Neuronal stem cell (in vitro differentiated cells): Measurements from ENCODE around the gene VARS2.

ENCODE experiments used
- DNase-seq: peaks from one replicate; pipeline ENCODE4 v3.0.0-alpha.2; 2013; ENCODE audit warnings: low spot score
- H2AFZ ChIP-seq: one replicate; pipeline ENCODE4 v1.6.1; 2013; ENCODE audit warnings: mild to moderate bottlenecking, low read length, inconsistent platforms
- H2AK5ac ChIP-seq: 2 replicates; pipeline ENCODE4 v1.6.1; 2013; ENCODE audit warnings: low read depth, mild to moderate bottlenecking, inconsistent platforms, low read length, moderate library complexity, mixed read lengths
- H2BK120ac ChIP-seq: 2 replicates; pipeline ENCODE4 v1.6.1; 2013; ENCODE audit warnings: low read depth, mild to moderate bottlenecking, inconsistent platforms, low read length, moderate library complexity, mixed read lengths
- H2BK12ac ChIP-seq: one replicate; pipeline ENCODE4 v1.6.1; 2013; ENCODE audit warnings: low read length, inconsistent platforms
- H2BK15ac ChIP-seq: 2 replicates; pipeline ENCODE4 v1.6.1; 2013; ENCODE audit warnings: mild to moderate bottlenecking, low read length, inconsistent platforms, mixed read lengths
- H2BK5ac ChIP-seq: one replicate; pipeline ENCODE4 v1.6.1; 2013; ENCODE audit warnings: inconsistent platforms, mild to moderate bottlenecking, low read length, moderate library complexity
- H3K14ac ChIP-seq: one replicate; pipeline ENCODE4 v1.6.1; 2013; ENCODE audit warnings: low read length, inconsistent platforms
- H3K18ac ChIP-seq: 2 replicates; pipeline ENCODE4 v1.6.1; 2013; ENCODE audit warnings: low read length, inconsistent platforms
- H3K23ac ChIP-seq: 2 replicates; pipeline ENCODE4 v1.6.1; 2013; ENCODE audit warnings: low read depth, mild to moderate bottlenecking, mixed read lengths, low read length, inconsistent platforms; ENCODE audit not compliant: poor library complexity
- H3K27ac ChIP-seq: replicated peaks from 3 replicates; pipeline ENCODE4 v1.5.1; 2013; ENCODE audit warnings: low read length, inconsistent platforms
- H3K27me3 ChIP-seq, 3 experiments: 2 replicates each; pipeline ENCODE4 v1.6.1; 2013; ENCODE audit warnings: low read length in 3 of 3, mild to moderate bottlenecking in 2 of 3, inconsistent platforms in 1 of 3, low read depth in 1 of 3, mixed read lengths in 1 of 3, moderate library complexity in 1 of 3; ENCODE audit not compliant: control insufficient read depth in 3 of 3, insufficient read depth in 3 of 3
- H3K36me3 ChIP-seq, 2 donors: replicated peaks in 1 of 2; 2 replicates each; pipeline ENCODE4 v1.6.1; 2013; ENCODE audit warnings: low read length in 2 of 2; ENCODE audit not compliant: control insufficient read depth in 2 of 2, insufficient read depth in 2 of 2
- H3K4ac ChIP-seq: 2 replicates; pipeline ENCODE4 v1.6.1; 2013; ENCODE audit warnings: inconsistent platforms, mild to moderate bottlenecking, low read length, moderate library complexity
- H3K4me1 ChIP-seq, 2 donors: 1 replicate in 1 of 2; 2 replicates in 1 of 2; pipeline ENCODE4 v1.6.1; 2013; ENCODE audit warnings: low read length in 2 of 2, low read depth in 1 of 2; ENCODE audit not compliant: control insufficient read depth in 2 of 2, insufficient read depth in 1 of 2
- H3K4me2 ChIP-seq: one replicate; pipeline ENCODE4 v1.6.1; 2013; ENCODE audit warnings: mild to moderate bottlenecking, low read length, inconsistent platforms; ENCODE audit not compliant: insufficient read depth, poor library complexity, severe bottlenecking
- H3K4me3 ChIP-seq, 2 donors: 2 replicates each; pipeline ENCODE4 v1.5.1; 2013; ENCODE audit warnings: low read length in 2 of 2, mild to moderate bottlenecking in 2 of 2, inconsistent platforms in 1 of 2, moderate library complexity in 1 of 2
- H3K79me1 ChIP-seq: one replicate; pipeline ENCODE4 v1.6.1; 2013; ENCODE audit warnings: low read depth, mild to moderate bottlenecking, inconsistent platforms, low read length, moderate library complexity
- H3K9ac ChIP-seq: one replicate; pipeline ENCODE4 v1.6.1; 2013; ENCODE audit warnings: mild to moderate bottlenecking, low read depth, low read length, inconsistent platforms; ENCODE audit not compliant: poor library complexity
- H3K9me3 ChIP-seq, 2 donors: replicated peaks in 1 of 2; 2 replicates each; pipeline versions ENCODE3 to v1.6.1; 2013; ENCODE audit warnings: low read length in 2 of 2, mild to moderate bottlenecking in 2 of 2, inconsistent platforms in 1 of 2, low read depth in 1 of 2, mixed read lengths in 1 of 2, moderate library complexity in 1 of 2; ENCODE audit not compliant: control insufficient read depth in 2 of 2, insufficient read depth in 1 of 2
- H4K8ac ChIP-seq: one replicate; pipeline ENCODE4 v1.6.1; 2013; ENCODE audit warnings: low read depth, mild to moderate bottlenecking, inconsistent platforms, low read length, moderate library complexity
- H4K91ac ChIP-seq: one replicate; pipeline ENCODE4 v1.6.1; 2013; ENCODE audit warnings: low read length, low read depth, mild to moderate bottlenecking, inconsistent platforms; ENCODE audit not compliant: poor library complexity
- WGBS, 2 donors: extraction: QIAGEN DNeasy Blood & Tissue Kit; methylation state at CpG; one replicate each; pipeline ENCODE4 v1.1.7; 2013; ENCODE audit warnings: missing lambda C conversion rate in 2 of 2, mixed read lengths in 1 of 2; ENCODE audit not compliant: insufficient read length in 2 of 2, insufficient replicate concordance in 1 of 2; ENCODE audit errors: extremely low coverage in 2 of 2; 5-methylcytosine and 5-hydroxymethylcytosine counted together

Gene VARS2

DNA sequence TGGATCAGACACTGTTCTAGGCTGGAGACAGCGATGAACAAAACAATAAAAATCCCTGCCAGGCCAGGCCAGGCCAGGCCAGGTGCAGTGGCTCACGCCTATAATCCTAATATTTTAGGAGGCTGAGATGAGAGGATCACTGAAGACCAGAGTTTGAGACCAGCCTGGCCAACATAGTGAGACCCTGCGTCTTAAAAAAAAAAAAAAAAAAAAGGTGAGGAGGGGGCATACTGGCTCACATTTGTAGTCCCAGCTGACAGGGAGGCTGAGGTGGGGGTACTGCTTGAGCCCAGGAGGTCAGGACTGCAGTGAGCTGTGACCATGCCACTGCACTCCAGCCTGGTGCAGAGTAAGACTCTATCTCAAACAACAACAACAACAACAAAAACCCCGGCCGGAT, 31.2 kb downstream of the VARS2 start:
- H3K9me3 ChIP-seq: no peaks in the 10 kb centered on the region
- H3K14ac ChIP-seq: no peak overlapping the region
- no peak overlapping the region for H2BK12ac ChIP-seq
- H3K36me3 ChIP-seq: no peaks in the 10 kb centered on the region
- peaks cover 0 to 12% (median 0%) of the 10 kb centered on the region in 3 experiments for H3K27me3 ChIP-seq
- no peak overlapping the region for H2BK5ac ChIP-seq
- H3K18ac ChIP-seq: no peak overlapping the region
- H2BK15ac ChIP-seq: no peak overlapping the region
- no peak overlapping the region for H2AFZ ChIP-seq
- no peaks in the 10 kb centered on the region for H3K79me1 ChIP-seq
- H4K8ac ChIP-seq: no peak overlapping the region
- no peak overlapping the region for H2AK5ac ChIP-seq
- H3K4me1 ChIP-seq: peaks cover 7 to 14% of the 10 kb centered on the region in 2 donors
- H3K23ac ChIP-seq: no peak overlapping the region
- no CpG with 5 or more reads among the region's 5 CpGs for WGBS, 2 donors
- H2BK120ac ChIP-seq: no peak overlapping the region
- no peak for DNase-seq
- no peak overlapping the region for H3K4me2 ChIP-seq
- no peak overlapping the region for H3K4me3 ChIP-seq
- H3K27ac ChIP-seq: no peak overlapping the region
- no peak overlapping the region for H3K4ac ChIP-seq
- no peak overlapping the region for H4K91ac ChIP-seq
- no peak overlapping the region for H3K9ac ChIP-seq

GRCh38 chr6:30947231-30947630, 33.2 kb downstream of the VARS2 start:
- Histone ChIP-seq H3K27ac (no peak overlapping the region), H2BK120ac (no peak overlapping the region), H2AK5ac (no peak overlapping the region), H3K4me3 (no peak overlapping the region), H3K36me3 (no peaks in the 10 kb centered on the region), H4K91ac (no peak overlapping the region), H3K4ac (no peak overlapping the region), H3K23ac (no peak overlapping the region), H3K4me2 (no peak overlapping the region), H2BK5ac (no peak overlapping the region), H3K4me1 (peaks cover 7% of the 10 kb centered on the region in 2 donors), H2BK12ac (no peak overlapping the region), H3K18ac (no peak overlapping the region), H3K9ac (no peak overlapping the region), H2BK15ac (no peak overlapping the region), H3K9me3 (peaks cover 0 to 4% of the 10 kb centered on the region in 2 donors), H3K14ac (no peak overlapping the region), H4K8ac (no peak overlapping the region), H3K79me1 (no peaks in the 10 kb centered on the region), H2AFZ (no peak overlapping the region), H3K27me3 (peaks cover 0 to 15% (median 0%) of the 10 kb centered on the region in 3 experiments)
- WGBS, 2 donors: no CpG with 5 or more reads among the region's 4 CpGs
- no peak for DNase-seq

DNA sequence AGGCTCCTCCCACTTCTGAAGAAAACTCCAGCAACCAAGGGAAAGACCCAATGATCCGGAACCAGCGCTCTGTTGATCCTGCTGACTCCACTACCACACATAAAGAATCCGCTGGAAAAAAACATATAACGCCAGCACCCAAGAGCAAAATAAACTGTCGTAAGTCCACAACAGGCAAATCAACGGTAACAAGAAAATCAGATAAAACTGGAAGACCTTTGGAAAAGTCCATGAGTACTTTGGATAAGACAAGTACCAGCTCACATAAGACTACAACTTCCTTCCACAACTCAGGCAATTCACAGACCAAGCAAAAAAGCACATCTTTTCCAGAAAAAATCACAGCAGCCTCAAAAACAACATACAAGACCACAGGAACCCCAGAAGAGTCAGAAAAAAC, 34.8 kb downstream of the VARS2 start:
- H3K9me3 ChIP-seq: peaks cover 0 to 4% of the 10 kb centered on the region in 2 donors
- no peak overlapping the region for H3K18ac ChIP-seq
- H3K23ac ChIP-seq: no peak overlapping the region
- no peak overlapping the region for H3K4me3 ChIP-seq
- no peak overlapping the region for H2AFZ ChIP-seq
- H3K27me3 ChIP-seq: peaks cover 0 to 31% (median 0%) of the 10 kb centered on the region in 3 experiments
- no CpG with 5 or more reads among the region's 6 CpGs for WGBS, 2 donors
- no peaks in the 10 kb centered on the region for H3K79me1 ChIP-seq
- no peak overlapping the region for H4K91ac ChIP-seq
- H2BK12ac ChIP-seq: no peak overlapping the region
- no peak overlapping the region for H3K4me2 ChIP-seq
- H3K36me3 ChIP-seq: no peaks in the 10 kb centered on the region
- no peak overlapping the region for H3K14ac ChIP-seq
- no peak overlapping the region for H3K4ac ChIP-seq
- DNase-seq: no peak
- no peak overlapping the region for H2BK15ac ChIP-seq
- H2BK5ac ChIP-seq: no peak overlapping the region
- no peak overlapping the region for H3K27ac ChIP-seq
- H3K9ac ChIP-seq: no peak overlapping the region
- no peaks in the 10 kb centered on the region for H3K4me1 ChIP-seq
- no peak overlapping the region for H4K8ac ChIP-seq
- H2AK5ac ChIP-seq: no peak overlapping the region
- H2BK120ac ChIP-seq: no peak overlapping the region

- Histone ChIP-seq H4K8ac (no peak overlapping the region), H3K27ac (no peak overlapping the region), H3K27me3 (peaks cover 0 to 51% (median 3%) of the 10 kb centered on the region in 3 experiments), H2AFZ (no peak overlapping the region), H2AK5ac (no peak overlapping the region), H4K91ac (no peak overlapping the region), H3K4me1 (peaks cover 2 to 11% of the 10 kb centered on the region in 2 donors), H3K36me3 (no peaks in the 10 kb centered on the region), H3K9ac (no peak overlapping the region), H3K23ac (no peak overlapping the region), H2BK15ac (no peak overlapping the region), H3K79me1 (no peaks in the 10 kb centered on the region), H2BK120ac (no peak overlapping the region), H3K4ac (no peak overlapping the region), H2BK12ac (no peak overlapping the region), H3K14ac (no peak overlapping the region), H2BK5ac (no peak overlapping the region), H3K4me3 (no peak overlapping the region), H3K18ac (no peak overlapping the region), H3K4me2 (no peak overlapping the region), H3K9me3 (peaks cover 3 to 4% of the 10 kb centered on the region in 2 donors)
- DNase-seq: no peak
- no CpG with 5 or more reads among the region's 5 CpGs for WGBS, 2 donors
These were observed 38.0 kb downstream of the VARS2 start for GRCh38 chr6:30951907-30952469.
